Measurements from ENCODE around the gene SOX15.
A peak's percentile ranks its signal among the peaks of the same experiment; 100 is the strongest.

Gene SOX15

GRCh38 chr17:7589204-7589868 lies 558 bp downstream of the SOX15 start:
- Histone ChIP-seq H3K9me3 (ENCODE audit: control insufficient read depth, insufficient read depth, low read length) (no peaks in the 10 kb centered on the region), H3K4me1 (ENCODE audit: insufficient read depth, low read length) (peaks cover 23% of the 10 kb centered on the region; the same call in 1 of the 2 replicates), H3K36me3 (ENCODE audit: insufficient read depth, low read length) (peaks cover 3% of the 10 kb centered on the region), H3K9ac (ENCODE audit: low read depth, low read length) (peak overlapping the region; percentile 87)

GRCh38 chr17:7588553-7589203 lies 1.2 kb downstream of the SOX15 start:
- Histone ChIP-seq H3K36me3 (ENCODE audit: insufficient read depth, low read length) (peaks cover 3% of the 10 kb centered on the region), H3K9ac (ENCODE audit: low read depth, low read length) (peak overlapping the region; percentile 87), H3K9me3 (ENCODE audit: control insufficient read depth, insufficient read depth, low read length) (no peaks in the 10 kb centered on the region), H3K4me1 (ENCODE audit: insufficient read depth, low read length) (peaks cover 23% of the 10 kb centered on the region; the same call in 1 of the 2 replicates)

GRCh38 chr17:7587420-7588151 lies 2.3 kb downstream of the SOX15 start:
- H3K36me3 ChIP-seq (ENCODE audit: insufficient read depth, low read length) = peaks cover 3% of the 10 kb centered on the region; the same call in 1 of the 2 replicates
- peak overlapping the region; percentile 87; the same call in 1 of the 2 replicates for H3K9ac ChIP-seq (ENCODE audit: low read depth, low read length)
- H3K9me3 ChIP-seq (ENCODE audit: control insufficient read depth, insufficient read depth, low read length) = no peaks in the 10 kb centered on the region
- H3K4me1 ChIP-seq (ENCODE audit: insufficient read depth, low read length) = peaks cover 23% of the 10 kb centered on the region; the same call in 1 of the 2 replicates

- Histone ChIP-seq H3K9ac (ENCODE audit: low read depth, low read length) (no peak overlapping the region), H3K36me3 (ENCODE audit: insufficient read depth, low read length) (no peaks in the 10 kb centered on the region), H3K9me3 (ENCODE audit: control insufficient read depth, insufficient read depth, low read length) (no peaks in the 10 kb centered on the region), H3K4me1 (ENCODE audit: insufficient read depth, low read length) (peaks cover 23% of the 10 kb centered on the region; the same call in 1 of the 2 replicates)
Measured at GRCh38 chr17:7586673-7587419, 3.0 kb downstream of the SOX15 start.

GRCh38 chr17:7583253-7584109 lies 6.4 kb downstream of the SOX15 start, which contains the start of gene MPDU1:
Gene MPDU1 (plus strand): TSS chr17:7583852. CDS start chr17:7583863, 11 bp downstream.
- Histone ChIP-seq H3K4me1 (ENCODE audit: insufficient read depth, low read length) (peaks cover 21% of the 10 kb centered on the region; the same call in 1 of the 2 replicates), H3K9me3 (ENCODE audit: control insufficient read depth, insufficient read depth, low read length) (no peaks in the 10 kb centered on the region), H3K9ac (ENCODE audit: low read depth, low read length) (peak within 1 kb of the TSS; percentile 87), H3K36me3 (ENCODE audit: insufficient read depth, low read length) (no peaks in the 10 kb centered on the region)

- H3K4me1 ChIP-seq (ENCODE audit: insufficient read depth, low read length) = peaks cover 18% of the 10 kb centered on the region; the same call in 1 of the 2 replicates
Measured at GRCh38 chr17:7582396-7583252, 7.3 kb downstream of the SOX15 start.

GRCh38 chr17:7580604-7581575 lies 9.0 kb downstream of the SOX15 start:
- no peaks in the 10 kb centered on the region for H3K9me3 ChIP-seq (ENCODE audit: control insufficient read depth, insufficient read depth, low read length)
- no peak overlapping the region for H3K9ac ChIP-seq (ENCODE audit: low read depth, low read length)
- H3K4me1 ChIP-seq (ENCODE audit: insufficient read depth, low read length) = peaks cover 11% of the 10 kb centered on the region; the same call in 1 of the 2 replicates
- peaks cover 22% of the 10 kb centered on the region for H3K36me3 ChIP-seq (ENCODE audit: insufficient read depth, low read length)

More at GRCh38 chr17:7582396-7583252, 7.3 kb downstream of the SOX15 start:
- Histone ChIP-seq H3K9ac (ENCODE audit: low read depth, low read length) (peak overlapping the region; percentile 87), H3K36me3 (ENCODE audit: insufficient read depth, low read length) (peaks cover 5% of the 10 kb centered on the region), H3K9me3 (ENCODE audit: control insufficient read depth, insufficient read depth, low read length) (no peaks in the 10 kb centered on the region)

GRCh38 chr17:7579834-7580603 lies 9.9 kb downstream of the SOX15 start:
- peaks cover 30% of the 10 kb centered on the region for H3K36me3 ChIP-seq (ENCODE audit: insufficient read depth, low read length)
- H3K9ac ChIP-seq (ENCODE audit: low read depth, low read length) = no peak overlapping the region
- H3K4me1 ChIP-seq (ENCODE audit: insufficient read depth, low read length) = peaks cover 11% of the 10 kb centered on the region; the same call in 1 of the 2 replicates
- no peaks in the 10 kb centered on the region for H3K9me3 ChIP-seq (ENCODE audit: control insufficient read depth, insufficient read depth, low read length)

- no peak within 1 kb of the TSS for H3K9ac ChIP-seq (ENCODE audit: low read depth, low read length)
- peaks cover 17% of the 10 kb centered on the region for H3K4me1 ChIP-seq (ENCODE audit: insufficient read depth, low read length)
- peaks cover 38% of the 10 kb centered on the region for H3K36me3 ChIP-seq (ENCODE audit: insufficient read depth, low read length)
- H3K9me3 ChIP-seq (ENCODE audit: control insufficient read depth, insufficient read depth, low read length) = no peaks in the 10 kb centered on the region
Measured at GRCh38 chr17:7579001-7579833, 10.7 kb downstream of the SOX15 start, which contains the start of gene CD68. Gene CD68 (plus strand): TSS chr17:7579638. CDS start chr17:7579678, 40 bp downstream.

GRCh38 chr17:7577327-7578199 lies 12.3 kb downstream of the SOX15 start:
- H3K9ac ChIP-seq (ENCODE audit: low read depth, low read length) = no peak overlapping the region
- peaks cover 17% of the 10 kb centered on the region for H3K4me1 ChIP-seq (ENCODE audit: insufficient read depth, low read length)
- H3K36me3 ChIP-seq (ENCODE audit: insufficient read depth, low read length) = peaks cover 43% of the 10 kb centered on the region
- no peaks in the 10 kb centered on the region for H3K9me3 ChIP-seq (ENCODE audit: control insufficient read depth, insufficient read depth, low read length)

Data from ES-I3 (cell line).